NB4 (cell line): Measurements from ENCODE around the gene CASQ2.

Experiments
- DNase-seq: peaks from one replicate; pipeline ENCODE4 v3.0.0; 2010; ENCODE audit warnings: low read depth
- H3K4me3 ChIP-seq: one replicate; pipeline ENCODE4 v1.5.1; 2011; ENCODE audit warnings: mild to moderate bottlenecking, low read depth, low read length, moderate library complexity
- CTCF ChIP-seq: IDR thresholded peaks from one replicate; pipeline ENCODE4 v1.5.1; 2012; ENCODE audit warnings: low read depth, low read length
- MAX ChIP-seq: IDR thresholded peaks from 2 replicates; pipeline ENCODE4 v1.6.1; 2011; ENCODE audit warnings: low read depth, low read length
- MYC ChIP-seq: IDR thresholded peaks from 2 replicates; pipeline ENCODE4 v1.6.1; 2011; ENCODE audit warnings: low read depth, low read length
- POLR2A ChIP-seq: IDR thresholded peaks from 2 replicates; pipeline ENCODE4 v1.6.1; 2011; ENCODE audit warnings: mild to moderate bottlenecking; ENCODE audit not compliant: insufficient read length; ENCODE audit errors: extremely low read depth

The CASQ2 gene

GRCh38 chr1:115762779-115763178, 5.7 kb downstream of the CASQ2 start:
- TF ChIP-seq CTCF (no peak), MAX (no peak), POLR2A (no peak)
- no peak overlapping the region for H3K4me3 ChIP-seq
- no peak for DNase-seq

GRCh38 chr1:115761601-115762302, 6.8 kb downstream of the CASQ2 start:
- DNase-seq = no peak
- H3K4me3 ChIP-seq = no peak overlapping the region
- TF ChIP-seq POLR2A (no peak), MAX (no peak), MYC (no peak), CTCF (no peak)

GRCh38 chr1:115757856-115758255, 10.7 kb downstream of the CASQ2 start:
- no peak for DNase-seq
- H3K4me3 ChIP-seq = no peak overlapping the region
- TF ChIP-seq MAX = no peak
- no peak for TF ChIP-seq POLR2A
- TF ChIP-seq MYC = no peak
- no peak for TF ChIP-seq CTCF

- H3K4me3 ChIP-seq = no peak overlapping the region
- DNase-seq = no peak
- TF ChIP-seq MYC = no peak
- no peak for TF ChIP-seq CTCF
- no peak for TF ChIP-seq MAX
- TF ChIP-seq POLR2A = no peak
These were observed 11.2 kb downstream of the CASQ2 start for GRCh38 chr1:115757326-115757725.

GRCh38 chr1:115755456-115756370, 12.8 kb downstream of the CASQ2 start:
- TF ChIP-seq CTCF = no peak
- TF ChIP-seq MYC = no peak
- no peak for TF ChIP-seq POLR2A
- no peak for TF ChIP-seq MAX
- H3K4me3 ChIP-seq = no peak overlapping the region
- no peak for DNase-seq
